Rectal smooth muscle tissue (tissue), 1 donor: ENCODE results near the gene SDF4.
"Not testable (repeated sequence)": the region's sequence is repeated elsewhere in the genome, so short reads cannot be mapped to it uniquely, and the experiment has no call there.

Experiments used
- H3K27ac ChIP-seq: one replicate; pipeline ENCODE4 v1.7.0; 2013; ENCODE audit warnings: low read depth, low read length, inconsistent platforms
- H3K27me3 ChIP-seq: one replicate; pipeline ENCODE4 v1.7.0; 2013; ENCODE audit warnings: low read length; ENCODE audit not compliant: control insufficient read depth, insufficient read depth
- H3K36me3 ChIP-seq: one replicate; pipeline ENCODE4 v1.7.0; 2013; ENCODE audit warnings: low read length; ENCODE audit not compliant: control insufficient read depth, insufficient read depth
- H3K4me1 ChIP-seq: one replicate; pipeline ENCODE4 v1.7.0; 2013; ENCODE audit warnings: low read length; ENCODE audit not compliant: control insufficient read depth, insufficient read depth
- H3K4me3 ChIP-seq: one replicate; pipeline ENCODE4 v1.7.0; 2013; ENCODE audit warnings: low read length
- H3K9ac ChIP-seq: one replicate; pipeline ENCODE4 v1.7.0; 2013; ENCODE audit warnings: low read length

The SDF4 gene

GRCh38 chr1:1255078-1255477 lies 23.3 kb upstream of the SDF4 start:
- H3K36me3 ChIP-seq = peaks cover 29% of the 10 kb centered on the region
- H3K9ac ChIP-seq = no peak overlapping the region
- no peak overlapping the region for H3K27ac ChIP-seq
- no peaks in the 10 kb centered on the region for H3K27me3 ChIP-seq
- H3K4me1 ChIP-seq = no peaks in the 10 kb centered on the region
- no peak overlapping the region for H3K4me3 ChIP-seq

DNA sequence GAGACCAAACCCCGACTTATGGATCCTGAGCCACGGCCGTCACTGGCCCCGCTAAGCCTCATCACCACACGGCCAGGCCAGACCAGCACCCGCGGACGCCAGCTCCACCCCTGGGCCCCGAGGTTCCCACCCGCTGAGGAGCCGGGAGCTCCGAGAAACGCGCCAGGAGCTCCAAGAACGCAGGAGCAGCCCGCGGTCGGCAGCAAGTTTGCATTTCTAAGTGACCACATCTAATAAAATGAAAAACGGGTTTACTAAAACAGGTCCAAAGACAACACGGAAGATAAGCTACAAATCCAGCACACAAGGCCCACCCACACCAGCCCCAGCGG lies 22.8 kb upstream of the SDF4 start:
- H3K9ac ChIP-seq = no peak overlapping the region
- H3K27me3 ChIP-seq = no peaks in the 10 kb centered on the region
- H3K4me3 ChIP-seq = no peak overlapping the region
- H3K4me1 ChIP-seq = no peaks in the 10 kb centered on the region
- H3K27ac ChIP-seq = no peak overlapping the region
- H3K36me3 ChIP-seq = peaks cover 25% of the 10 kb centered on the region

DNA sequence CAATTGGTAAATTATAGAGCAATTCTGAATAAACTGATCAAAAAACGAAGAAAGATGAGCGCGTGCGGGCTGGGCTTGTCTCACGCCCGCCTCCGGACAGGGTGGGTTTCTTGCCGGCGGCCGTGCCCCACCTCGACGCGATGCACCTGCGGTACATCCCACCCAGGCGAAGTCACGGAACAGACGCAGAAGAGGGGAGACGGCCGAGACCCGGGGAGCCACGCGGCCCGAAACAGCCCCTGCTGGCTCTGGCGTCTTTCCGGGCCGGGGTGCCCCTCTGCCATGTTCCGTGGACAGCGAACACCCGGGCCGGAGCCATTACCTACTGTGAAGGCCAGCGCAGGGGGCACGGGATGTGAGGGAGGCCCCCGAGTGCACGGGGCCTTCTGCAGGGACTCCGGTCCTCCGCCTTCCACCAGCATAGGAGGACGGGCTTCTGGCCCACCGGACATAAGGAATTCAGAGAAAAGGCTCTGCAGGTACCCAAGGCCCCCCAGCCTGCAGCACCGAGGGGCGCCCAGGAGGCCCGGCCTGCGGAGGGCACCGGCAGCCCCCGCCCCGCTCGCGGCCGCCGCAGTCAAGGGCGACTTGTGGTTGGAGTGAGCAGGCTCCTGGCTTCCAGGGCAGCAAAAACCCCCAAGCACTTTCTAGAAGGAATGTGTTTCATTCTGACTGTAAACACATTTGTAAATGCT lies 22.3 kb upstream of the SDF4 start:
- Histone ChIP-seq H3K27ac (no peak overlapping the region), H3K36me3 (peaks cover 22% of the 10 kb centered on the region), H3K27me3 (no peaks in the 10 kb centered on the region), H3K9ac (no peak overlapping the region), H3K4me3 (no peak overlapping the region), H3K4me1 (no peaks in the 10 kb centered on the region)

- H3K36me3 ChIP-seq = peaks cover 19% of the 10 kb centered on the region
- H3K27ac ChIP-seq = no peak overlapping the region
- H3K9ac ChIP-seq = no peak overlapping the region
- no peak overlapping the region for H3K4me3 ChIP-seq
- no peaks in the 10 kb centered on the region for H3K27me3 ChIP-seq
- no peaks in the 10 kb centered on the region for H3K4me1 ChIP-seq
Measured at GRCh38 chr1:1253314-1253713, 21.5 kb upstream of the SDF4 start.

GRCh38 chr1:1250786-1251284 lies 19.0 kb upstream of the SDF4 start:
- H3K4me3 ChIP-seq = no peak overlapping the region
- H3K27me3 ChIP-seq = peaks cover 10% of the 10 kb centered on the region
- no peaks in the 10 kb centered on the region for H3K4me1 ChIP-seq
- H3K27ac ChIP-seq = no peak overlapping the region
- no peak overlapping the region for H3K9ac ChIP-seq
- peaks cover 15% of the 10 kb centered on the region for H3K36me3 ChIP-seq

DNA sequence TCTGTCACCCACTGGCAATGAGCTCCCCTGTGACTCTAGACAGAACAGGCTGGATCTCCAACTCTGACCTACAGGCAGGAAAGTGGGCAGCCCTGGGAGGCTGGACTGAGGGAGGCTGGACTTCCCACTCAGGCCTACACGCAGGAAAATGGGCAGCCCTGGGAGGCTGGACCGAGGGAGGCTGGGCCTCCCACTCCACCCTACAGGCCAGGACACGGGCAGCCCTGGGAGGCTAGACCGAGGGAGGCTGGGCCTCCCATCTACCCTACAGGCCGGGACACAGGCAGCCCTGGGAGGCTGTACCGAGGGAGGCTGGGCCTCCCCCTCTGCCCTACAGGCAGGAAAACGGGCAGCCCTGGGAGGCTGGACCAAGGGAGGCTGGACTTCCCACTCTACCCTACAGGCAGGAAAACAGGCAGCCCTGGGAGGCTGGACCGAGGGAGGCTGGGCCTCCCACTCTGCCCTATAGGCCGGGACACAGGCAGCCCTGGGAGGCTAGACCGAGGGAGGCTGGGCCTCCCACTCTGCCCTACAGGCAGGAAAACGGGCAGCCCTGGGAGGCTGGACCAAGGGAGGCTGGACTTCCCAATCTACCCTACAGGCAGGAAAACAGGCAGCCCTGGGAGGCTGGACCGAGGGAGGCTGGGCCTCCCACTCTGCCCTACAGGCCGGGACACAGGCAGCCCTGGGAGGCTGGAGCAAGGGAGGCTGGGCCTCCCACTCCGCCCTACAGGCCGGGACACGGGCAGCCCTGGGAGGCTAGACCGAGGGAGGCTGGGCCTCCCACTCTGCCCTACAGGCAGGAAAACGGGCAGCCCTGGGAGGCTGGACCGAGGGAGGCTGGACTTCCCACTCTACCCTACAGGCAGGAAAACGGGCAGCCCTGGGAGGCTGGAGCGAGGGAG lies 16.5 kb upstream of the SDF4 start:
- not testable (repeated sequence) for H3K4me1 ChIP-seq, H3K4me3 ChIP-seq, H3K36me3 ChIP-seq, H3K9ac ChIP-seq, H3K27ac ChIP-seq
- H3K27me3 ChIP-seq = peaks cover 13% of the 10 kb centered on the region

DNA sequence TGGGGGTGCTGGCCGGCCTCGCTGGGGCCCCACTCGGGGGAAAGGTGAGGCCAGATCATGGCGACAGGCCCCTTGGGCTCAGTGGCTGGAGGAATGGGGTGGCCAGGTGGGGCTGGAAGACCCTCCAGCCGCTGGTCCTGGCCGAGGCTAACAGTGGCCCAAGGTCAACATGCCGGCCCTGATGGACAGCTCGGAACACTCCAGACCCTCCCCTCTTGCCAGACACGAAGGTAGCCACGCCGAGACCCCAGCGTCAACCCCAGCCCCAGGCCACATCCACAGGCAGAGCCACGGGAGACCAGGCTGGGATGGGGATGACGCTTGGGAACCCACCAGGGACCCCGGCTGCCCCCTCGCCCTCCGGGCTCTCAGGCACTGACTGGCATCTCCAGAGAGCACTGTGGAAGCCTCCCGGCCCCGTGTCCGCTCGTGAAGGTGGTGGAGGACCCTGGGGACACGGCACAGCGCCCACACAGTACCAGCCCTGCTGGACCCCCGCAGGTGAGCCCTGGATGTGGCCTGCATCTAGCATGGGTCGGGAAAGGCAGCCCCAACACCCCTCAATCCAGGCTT lies 15.6 kb upstream of the SDF4 start:
- Histone ChIP-seq H3K9ac (no peak overlapping the region), H3K36me3 (no peaks in the 10 kb centered on the region), H3K4me3 (no peak overlapping the region), H3K27me3 (peaks cover 13% of the 10 kb centered on the region), H3K4me1 (no peaks in the 10 kb centered on the region), H3K27ac (no peak overlapping the region)

DNA sequence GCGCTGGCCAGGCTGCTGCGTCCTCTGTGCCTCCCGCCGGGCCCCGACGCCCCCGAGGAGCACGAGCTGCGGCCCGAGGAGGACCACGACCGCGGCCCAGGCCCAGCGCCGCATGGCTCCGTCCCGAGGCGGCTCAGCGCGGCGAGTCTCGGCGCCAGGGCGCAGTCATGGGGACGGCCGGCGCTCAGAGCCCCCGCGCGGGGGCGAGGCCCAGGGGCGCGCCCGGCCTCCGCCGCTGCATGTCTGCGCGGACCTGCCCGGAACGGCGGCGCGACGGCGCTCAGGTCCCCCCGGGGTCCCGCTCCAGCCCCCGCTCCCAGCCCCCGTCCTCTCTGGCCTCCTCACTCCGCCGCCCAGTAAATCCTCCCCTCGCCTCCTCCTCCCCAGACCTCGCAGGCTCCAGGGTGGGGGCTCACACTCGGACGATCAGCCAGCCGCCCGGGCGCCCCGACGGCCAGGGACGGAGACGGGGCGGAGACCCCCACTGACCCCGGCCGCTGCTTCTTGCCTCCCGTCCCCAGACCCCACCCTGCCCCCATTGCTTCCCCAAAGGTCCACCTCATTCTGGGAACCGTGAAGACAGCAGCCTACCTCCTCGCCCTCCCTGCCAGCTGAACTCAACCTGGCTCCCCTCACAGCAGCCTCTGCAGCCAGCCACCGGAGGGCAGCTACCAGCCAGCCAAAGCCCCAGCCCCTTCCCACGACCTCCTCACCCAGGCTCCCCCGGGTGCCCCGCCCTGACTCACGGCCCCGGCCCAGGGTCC lies 15.0 kb upstream of the SDF4 start, which contains the start of gene C1QTNF12:
C1QTNF12 (minus strand) TSS at position 146 of the 764 bp plus-strand sequence; CDS start at position 114, 32 bp downstream.
- Histone ChIP-seq H3K36me3 (no peaks in the 10 kb centered on the region), H3K4me1 (no peaks in the 10 kb centered on the region), H3K4me3 (no peak within 1 kb of the TSS), H3K27ac (no peak within 1 kb of the TSS), H3K27me3 (peaks cover 13% of the 10 kb centered on the region), H3K9ac (no peak within 1 kb of the TSS)

- H3K4me3 ChIP-seq = no peak overlapping the region
- peaks cover 13% of the 10 kb centered on the region for H3K27me3 ChIP-seq
- no peaks in the 10 kb centered on the region for H3K36me3 ChIP-seq
- H3K27ac ChIP-seq = no peak overlapping the region
- H3K9ac ChIP-seq = no peak overlapping the region
- no peaks in the 10 kb centered on the region for H3K4me1 ChIP-seq
Measured at GRCh38 chr1:1245817-1246576, 14.2 kb upstream of the SDF4 start.

DNA sequence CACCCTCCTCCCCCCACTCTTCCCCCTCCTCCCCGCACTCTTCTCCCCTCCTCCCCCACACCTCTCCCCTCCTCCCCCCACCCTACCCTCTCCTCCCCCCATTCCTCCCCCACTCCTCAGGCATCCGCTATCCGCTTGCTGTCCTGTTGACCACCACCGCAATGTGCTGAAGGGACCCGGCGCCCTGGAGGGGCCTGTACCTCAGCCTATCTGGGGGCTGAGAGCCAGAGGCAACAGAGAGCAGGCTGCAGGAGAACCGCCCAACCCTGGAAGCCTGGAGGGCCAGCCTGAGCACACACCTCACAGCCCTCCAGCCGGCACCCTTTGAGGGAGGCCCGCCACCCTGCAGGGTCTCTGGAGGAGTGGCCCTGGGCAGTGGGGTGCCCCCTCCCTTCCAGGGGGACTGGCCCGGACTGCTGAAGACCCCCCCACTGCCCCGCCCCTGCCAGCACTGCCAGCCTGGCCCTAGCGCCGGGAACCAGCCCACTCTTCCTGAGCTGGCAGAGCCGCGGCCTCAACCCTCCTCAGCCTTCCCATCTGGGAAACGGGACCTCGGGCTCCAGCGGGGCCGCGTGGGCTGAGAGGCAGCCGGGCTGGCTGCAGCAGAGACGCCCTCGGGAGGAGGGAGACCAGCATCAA lies 13.5 kb upstream of the SDF4 start:
- Histone ChIP-seq H3K4me3 (no peak overlapping the region), H3K27me3 (peaks cover 13% of the 10 kb centered on the region), H3K4me1 (no peaks in the 10 kb centered on the region), H3K9ac (no peak overlapping the region), H3K27ac (no peak overlapping the region), H3K36me3 (no peaks in the 10 kb centered on the region)

GRCh38 chr1:1244192-1244811 lies 12.5 kb upstream of the SDF4 start:
- no peaks in the 10 kb centered on the region for H3K36me3 ChIP-seq
- peak overlapping the region; percentile 37 for H3K4me3 ChIP-seq
- peaks cover 23% of the 10 kb centered on the region for H3K27me3 ChIP-seq
- H3K4me1 ChIP-seq = no peaks in the 10 kb centered on the region
- H3K27ac ChIP-seq = no peak overlapping the region
- H3K9ac ChIP-seq = no peak overlapping the region
